Rectal smooth muscle tissue (tissue), 1 donor: ENCODE measurements around the gene MAK.

Experiments
- H3K27ac ChIP-seq: one replicate; pipeline ENCODE4 v1.7.0; 2013; ENCODE audit warnings: low read depth, low read length, inconsistent platforms
- H3K27me3 ChIP-seq: one replicate; pipeline ENCODE4 v1.7.0; 2013; ENCODE audit warnings: low read length; ENCODE audit not compliant: control insufficient read depth, insufficient read depth
- H3K36me3 ChIP-seq: one replicate; pipeline ENCODE4 v1.7.0; 2013; ENCODE audit warnings: low read length; ENCODE audit not compliant: control insufficient read depth, insufficient read depth
- H3K4me1 ChIP-seq: one replicate; pipeline ENCODE4 v1.7.0; 2013; ENCODE audit warnings: low read length; ENCODE audit not compliant: control insufficient read depth, insufficient read depth
- H3K4me3 ChIP-seq: one replicate; pipeline ENCODE4 v1.7.0; 2013; ENCODE audit warnings: low read length
- H3K9ac ChIP-seq: one replicate; pipeline ENCODE4 v1.7.0; 2013; ENCODE audit warnings: low read length

MAK gene

GRCh38 chr6:10800810-10801209, 37.5 kb downstream of the MAK start:
- H3K4me1 ChIP-seq: no peaks in the 10 kb centered on the region
- no peaks in the 10 kb centered on the region for H3K27me3 ChIP-seq
- no peak overlapping the region for H3K4me3 ChIP-seq
- no peak overlapping the region for H3K9ac ChIP-seq
- no peaks in the 10 kb centered on the region for H3K36me3 ChIP-seq
- H3K27ac ChIP-seq: no peak overlapping the region

- no peaks in the 10 kb centered on the region for H3K36me3 ChIP-seq
- no peak overlapping the region for H3K27ac ChIP-seq
- H3K9ac ChIP-seq: no peak overlapping the region
- no peaks in the 10 kb centered on the region for H3K4me1 ChIP-seq
- H3K27me3 ChIP-seq: no peaks in the 10 kb centered on the region
- no peak overlapping the region for H3K4me3 ChIP-seq
Observed at GRCh38 chr6:10794239-10794638, 44.1 kb downstream of the MAK start.

- Histone ChIP-seq H3K4me1 (no peaks in the 10 kb centered on the region), H3K27me3 (no peaks in the 10 kb centered on the region), H3K9ac (no peak overlapping the region), H3K27ac (no peak overlapping the region), H3K4me3 (no peak overlapping the region), H3K36me3 (no peaks in the 10 kb centered on the region)
Observed at GRCh38 chr6:10793695-10794094, 44.6 kb downstream of the MAK start.

- Histone ChIP-seq H3K4me1 (no peaks in the 10 kb centered on the region), H3K4me3 (no peak overlapping the region), H3K27ac (no peak overlapping the region), H3K27me3 (no peaks in the 10 kb centered on the region), H3K36me3 (no peaks in the 10 kb centered on the region), H3K9ac (no peak overlapping the region)
Observed at GRCh38 chr6:10793035-10793434, 45.3 kb downstream of the MAK start.

GRCh38 chr6:10792101-10792500, 46.2 kb downstream of the MAK start:
- Histone ChIP-seq H3K27ac (no peak overlapping the region), H3K4me1 (no peaks in the 10 kb centered on the region)

GRCh38 chr6:10791673-10792072, 46.7 kb downstream of the MAK start:
- Histone ChIP-seq H3K4me3 (no peak overlapping the region), H3K9ac (no peak overlapping the region), H3K4me1 (no peaks in the 10 kb centered on the region), H3K36me3 (no peaks in the 10 kb centered on the region), H3K27ac (no peak overlapping the region), H3K27me3 (no peaks in the 10 kb centered on the region)

More at GRCh38 chr6:10792101-10792500, 46.2 kb downstream of the MAK start:
- H3K36me3 ChIP-seq: no peaks in the 10 kb centered on the region
- no peak overlapping the region for H3K9ac ChIP-seq
- no peak overlapping the region for H3K4me3 ChIP-seq
- no peaks in the 10 kb centered on the region for H3K27me3 ChIP-seq

GRCh38 chr6:10779076-10779475, 59.3 kb downstream of the MAK start:
- Histone ChIP-seq H3K4me3 (no peak overlapping the region), H3K36me3 (peaks cover 2% of the 10 kb centered on the region), H3K9ac (no peak overlapping the region), H3K27me3 (no peaks in the 10 kb centered on the region), H3K4me1 (no peaks in the 10 kb centered on the region), H3K27ac (no peak overlapping the region)

GRCh38 chr6:10778230-10778629, 60.1 kb downstream of the MAK start:
- Histone ChIP-seq H3K9ac (no peak overlapping the region), H3K4me1 (no peaks in the 10 kb centered on the region)

GRCh38 chr6:10771371-10771894, 66.9 kb downstream of the MAK start:
- Histone ChIP-seq H3K4me3 (no peak overlapping the region), H3K9ac (no peak overlapping the region), H3K27ac (no peak overlapping the region), H3K4me1 (no peaks in the 10 kb centered on the region), H3K27me3 (no peaks in the 10 kb centered on the region), H3K36me3 (peaks cover 8% of the 10 kb centered on the region)

More at GRCh38 chr6:10778230-10778629, 60.1 kb downstream of the MAK start:
- peaks cover 2% of the 10 kb centered on the region for H3K36me3 ChIP-seq
- no peaks in the 10 kb centered on the region for H3K27me3 ChIP-seq
- H3K27ac ChIP-seq: no peak overlapping the region
- no peak overlapping the region for H3K4me3 ChIP-seq

GRCh38 chr6:10769419-10769818, 68.9 kb downstream of the MAK start:
- Histone ChIP-seq H3K36me3 (peaks cover 6% of the 10 kb centered on the region), H3K27ac (no peak overlapping the region), H3K27me3 (no peaks in the 10 kb centered on the region), H3K4me3 (no peak overlapping the region), H3K4me1 (no peaks in the 10 kb centered on the region), H3K9ac (no peak overlapping the region)

GRCh38 chr6:10763006-10763405, 75.3 kb downstream of the MAK start:
- Histone ChIP-seq H3K4me3 (no peak overlapping the region), H3K9ac (no peak overlapping the region), H3K27me3 (no peaks in the 10 kb centered on the region), H3K27ac (no peak overlapping the region), H3K36me3 (no peaks in the 10 kb centered on the region), H3K4me1 (no peaks in the 10 kb centered on the region)

- H3K27me3 ChIP-seq: no peaks in the 10 kb centered on the region
- H3K36me3 ChIP-seq: no peaks in the 10 kb centered on the region
- H3K4me3 ChIP-seq: no peak overlapping the region
- no peak overlapping the region for H3K27ac ChIP-seq
- H3K9ac ChIP-seq: no peak overlapping the region
- H3K4me1 ChIP-seq: no peaks in the 10 kb centered on the region
Observed at GRCh38 chr6:10759884-10760329, 78.4 kb downstream of the MAK start.

- no peak overlapping the region for H3K9ac ChIP-seq
- no peak overlapping the region for H3K4me3 ChIP-seq
- no peaks in the 10 kb centered on the region for H3K4me1 ChIP-seq
- H3K27me3 ChIP-seq: no peaks in the 10 kb centered on the region
- H3K27ac ChIP-seq: no peak overlapping the region
- no peaks in the 10 kb centered on the region for H3K36me3 ChIP-seq
Observed at GRCh38 chr6:10759312-10759839, 79.0 kb downstream of the MAK start.
